ENCODE data around the gene TERC.
"Not testable (repeated sequence)": the region's sequence is repeated elsewhere in the genome, so short reads cannot be mapped to it uniquely, and the experiment has no call there.

TERC gene

GRCh38 chr3:169772305-169772896 is 7.5 kb upstream of the TERC start:
- DNase-seq (ENCODE audit: low read depth in 2 of 3, low spot score in 1 of 3), result peak in 2 of 3 donors; percentile 43 to 47

- DNase-seq (ENCODE audit: low read depth in 2 of 3, low spot score in 1 of 3), result peak; percentile 29 to 94 (median 35)
Observed at GRCh38 chr3:169771497-169772304, 6.8 kb upstream of the TERC start.

- DNase-seq (ENCODE audit: low read depth in 2 of 3, low spot score in 1 of 3), result peak; percentile 46 to 59 (median 57)
Observed at GRCh38 chr3:169769287-169770181, 4.7 kb upstream of the TERC start, which contains the start of gene ACTRT3. Gene ACTRT3 (minus strand): TSS chr3:169769561. CDS start chr3:169769520, 41 bp downstream.

DNA sequence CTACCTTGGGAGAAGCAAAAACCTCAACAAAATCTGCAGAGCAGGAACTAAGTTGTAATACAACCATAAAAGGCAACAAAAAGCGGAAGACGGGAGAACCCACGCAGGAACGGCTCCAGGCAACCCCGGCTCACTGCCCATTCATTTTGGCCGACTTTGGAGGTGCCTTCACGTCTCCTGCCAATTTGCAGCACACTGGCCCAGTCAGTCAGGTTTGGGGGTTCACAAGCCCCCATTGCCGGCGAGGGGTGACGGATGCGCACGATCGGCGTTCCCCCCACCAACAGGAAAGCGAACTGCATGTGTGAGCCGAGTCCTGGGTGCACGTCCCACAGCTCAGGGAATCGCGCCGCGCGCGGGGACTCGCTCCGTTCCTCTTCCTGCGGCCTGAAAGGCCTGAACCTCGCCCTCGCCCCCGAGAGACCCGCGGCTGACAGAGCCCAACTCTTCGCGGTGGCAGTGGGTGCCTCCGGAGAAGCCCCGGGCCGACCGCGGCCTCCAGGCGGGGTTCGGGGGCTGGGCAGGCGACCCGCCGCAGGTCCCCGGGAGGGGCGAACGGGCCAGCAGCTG is 463 bp downstream of the TERC start:
- peak; percentile 52 to 62 (median 57) for DNase-seq (ENCODE audit: low read depth in 2 of 3, low spot score in 1 of 3)

DNA sequence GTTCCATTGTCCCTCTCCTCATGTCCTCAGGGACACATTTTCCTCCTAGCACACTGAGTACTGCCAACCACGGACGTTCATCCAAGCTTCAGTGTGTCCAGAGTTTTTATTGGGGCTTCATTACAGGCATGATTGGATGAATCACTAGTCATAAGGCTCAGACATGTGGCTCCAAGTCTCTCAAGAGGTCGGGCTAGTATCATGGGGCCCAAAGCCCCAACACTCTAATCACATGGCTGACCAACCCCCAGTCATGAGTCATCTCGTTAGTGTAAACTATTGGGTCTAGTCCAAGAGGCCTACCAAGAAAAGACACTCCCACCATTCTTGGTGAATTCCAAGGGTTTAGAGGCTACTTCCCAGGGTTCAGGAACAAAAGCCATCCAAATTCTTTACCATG is 4.4 kb downstream of the TERC start:
- DNase-seq (ENCODE audit: low read depth in 2 of 3, low spot score in 1 of 3), result no peak

- no peak for DNase-seq (ENCODE audit: low read depth in 2 of 3, low spot score in 1 of 3)
Observed at GRCh38 chr3:169759256-169759655, 5.6 kb downstream of the TERC start.

- no peak for DNase-seq (ENCODE audit: low read depth in 2 of 3, low spot score in 1 of 3)
Observed at GRCh38 chr3:169758359-169758994, 6.4 kb downstream of the TERC start.

DNA sequence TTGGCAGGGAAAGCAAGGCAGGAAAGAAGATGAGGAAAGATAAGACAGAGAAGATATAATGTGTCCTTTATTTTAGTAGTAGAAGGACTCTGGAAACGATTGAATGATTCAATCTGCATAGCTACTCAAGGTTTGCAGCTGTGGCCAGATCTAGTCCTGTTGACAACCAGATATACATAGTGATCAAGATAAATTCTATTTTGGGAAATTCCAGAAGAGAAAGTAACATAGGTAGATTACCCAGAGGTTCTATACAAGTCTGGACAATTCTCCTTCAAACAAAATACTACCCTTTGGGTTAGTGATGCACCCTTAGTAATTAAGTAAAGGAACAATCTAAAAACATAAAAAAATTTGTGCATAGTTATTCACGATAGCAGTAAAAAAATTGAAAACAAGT is 9.4 kb downstream of the TERC start:
- DNase-seq (ENCODE audit: low read depth in 2 of 3, low spot score in 1 of 3), result no peak

DNA sequence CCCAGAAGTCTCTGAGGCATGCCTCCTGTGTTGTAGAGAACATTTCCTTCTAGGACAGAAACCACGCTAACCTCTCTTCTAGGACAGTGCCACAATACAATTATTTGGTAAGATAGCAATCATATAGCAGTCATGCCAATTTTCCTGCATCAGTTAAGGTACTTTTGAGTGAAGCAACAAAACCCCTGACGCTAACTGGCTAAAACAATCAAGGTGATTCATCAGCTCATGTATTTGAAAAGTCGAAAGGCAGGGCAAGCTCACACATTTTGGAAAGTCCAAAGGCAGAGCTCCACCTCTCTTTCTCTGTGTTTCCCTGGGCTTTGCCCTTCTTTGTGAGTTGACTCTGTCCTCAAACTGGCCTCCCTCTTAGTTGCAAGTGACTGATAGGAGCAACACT is 10.1 kb downstream of the TERC start:
- DNase-seq (ENCODE audit: low read depth in 2 of 3, low spot score in 1 of 3), result no peak

GRCh38 chr3:169751875-169752274 is 13.0 kb downstream of the TERC start:
- no peak for DNase-seq (ENCODE audit: low read depth in 2 of 3, low spot score in 1 of 3)

DNA sequence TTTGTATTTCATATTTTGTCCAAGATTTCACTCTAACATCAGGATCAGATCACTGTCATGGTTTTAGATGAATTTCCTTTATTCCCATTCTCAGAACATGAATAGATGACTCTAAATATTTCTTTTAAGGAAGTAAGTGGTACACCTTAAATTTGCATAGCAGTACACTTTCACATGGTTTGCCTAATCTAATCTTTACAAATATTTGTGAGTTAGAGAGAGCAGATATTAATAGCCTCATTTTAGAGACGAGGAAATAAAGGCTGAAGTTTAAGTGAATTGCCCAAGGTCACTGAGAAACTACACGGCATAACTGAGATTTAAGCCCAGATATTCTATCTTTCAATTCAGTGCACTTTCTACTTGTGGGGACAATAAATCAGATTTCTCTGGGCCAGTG is 14.2 kb downstream of the TERC start:
- no peak for DNase-seq (ENCODE audit: low read depth in 2 of 3, low spot score in 1 of 3)

DNA sequence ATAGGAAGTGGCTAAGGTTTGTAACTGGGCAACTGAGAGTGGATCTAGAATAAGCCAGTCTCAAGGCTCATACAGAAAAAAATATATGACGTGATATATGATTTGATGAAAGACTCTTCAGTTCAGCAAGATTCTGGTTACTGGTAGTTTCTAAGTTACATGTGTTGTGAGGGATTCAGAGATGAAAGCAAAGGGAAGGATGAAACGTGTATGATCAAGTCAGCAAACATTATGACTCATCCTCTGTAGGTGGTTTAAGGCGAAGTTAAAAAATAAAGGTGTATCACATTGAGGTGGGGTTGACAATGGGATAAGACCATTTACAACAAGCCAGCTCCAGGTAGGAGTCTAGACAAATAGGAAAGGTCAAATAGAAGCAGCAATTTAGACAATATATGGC is 16.2 kb downstream of the TERC start:
- no peak for DNase-seq (ENCODE audit: low read depth in 2 of 3, low spot score in 1 of 3)

DNA sequence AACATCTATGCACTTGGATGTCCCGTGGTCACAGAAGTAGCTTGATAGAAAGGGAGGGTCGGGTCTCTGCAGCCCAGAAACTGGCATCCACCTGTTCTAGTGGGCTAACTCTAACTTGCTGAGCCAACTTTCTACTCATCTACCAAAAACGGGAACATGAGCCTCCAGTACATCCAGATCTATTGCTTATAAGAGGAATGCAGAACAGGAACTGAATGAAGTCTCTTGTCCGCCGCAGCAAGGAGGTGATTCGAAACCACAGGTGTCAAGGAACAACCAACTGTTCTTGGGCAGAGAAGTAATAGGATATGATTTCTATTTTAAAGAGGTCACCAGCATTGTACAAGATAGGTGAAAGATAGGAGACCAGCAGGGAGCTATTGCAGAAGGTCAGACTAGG is 17.9 kb downstream of the TERC start:
- no peak for DNase-seq (ENCODE audit: low read depth in 2 of 3, low spot score in 1 of 3)

DNA sequence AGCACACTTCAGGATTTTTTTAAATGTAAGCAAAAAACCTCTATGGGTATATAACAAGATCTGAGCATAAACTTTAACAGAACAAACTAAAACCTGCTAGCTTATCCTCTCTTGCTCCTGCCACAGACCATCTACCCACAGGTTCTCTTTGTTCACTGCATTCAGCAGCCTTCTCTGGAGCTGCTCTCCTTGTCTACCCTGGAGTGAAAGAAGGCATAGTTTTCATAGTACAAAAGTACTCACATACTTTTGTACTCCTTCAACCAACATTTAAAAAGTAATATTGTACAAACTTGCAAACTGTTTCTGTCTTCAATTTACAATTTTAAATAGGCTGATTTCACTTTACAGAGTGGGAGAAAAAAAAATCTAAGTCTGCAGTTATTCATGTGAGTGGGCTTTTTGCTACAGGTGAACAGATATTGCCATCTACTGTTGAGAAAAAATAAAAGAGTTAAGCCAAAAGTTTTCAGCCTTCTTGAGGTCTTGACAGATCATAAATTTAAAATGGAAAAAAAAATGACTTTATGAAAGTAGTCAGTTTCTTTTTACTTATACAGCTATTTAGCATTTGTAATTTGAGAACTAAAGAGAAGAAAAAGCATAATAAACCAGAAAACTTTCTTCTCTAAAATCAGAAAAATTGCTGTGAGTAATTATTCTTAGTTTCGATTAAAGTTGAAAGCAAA is 20.4 kb downstream of the TERC start:
- DNase-seq (ENCODE audit: low read depth in 2 of 3, low spot score in 1 of 3), result no peak

DNA sequence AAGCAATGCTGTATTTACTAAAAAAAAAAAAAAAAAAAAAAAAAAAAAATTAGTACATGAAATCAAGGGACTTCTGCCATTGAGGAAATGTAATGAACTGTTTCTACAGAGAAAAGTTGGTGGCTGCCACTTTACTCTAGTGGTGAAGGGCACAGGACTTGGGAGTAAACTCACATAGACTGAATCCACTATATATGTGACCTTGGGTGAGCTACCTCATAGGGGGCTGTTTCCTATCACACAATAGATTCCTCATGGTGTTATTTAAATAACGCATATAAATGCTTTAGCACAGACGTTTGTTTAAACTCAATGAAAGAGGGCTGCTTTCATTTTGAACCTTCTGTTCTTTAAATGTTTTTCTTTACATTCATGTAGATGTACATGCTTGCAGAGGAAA is 25.8 kb downstream of the TERC start:
- no peak for DNase-seq (ENCODE audit: low read depth in 2 of 3, low spot score in 1 of 3)

- not testable (repeated sequence) for DNase-seq (ENCODE audit: low read depth in 2 of 3, low spot score in 1 of 3)
Observed at GRCh38 chr3:169731857-169732256, 33.0 kb downstream of the TERC start.

GRCh38 chr3:169722724-169723123 is 42.1 kb downstream of the TERC start:
- DNase-seq (ENCODE audit: low read depth in 2 of 3, low spot score in 1 of 3), result no peak

DNA sequence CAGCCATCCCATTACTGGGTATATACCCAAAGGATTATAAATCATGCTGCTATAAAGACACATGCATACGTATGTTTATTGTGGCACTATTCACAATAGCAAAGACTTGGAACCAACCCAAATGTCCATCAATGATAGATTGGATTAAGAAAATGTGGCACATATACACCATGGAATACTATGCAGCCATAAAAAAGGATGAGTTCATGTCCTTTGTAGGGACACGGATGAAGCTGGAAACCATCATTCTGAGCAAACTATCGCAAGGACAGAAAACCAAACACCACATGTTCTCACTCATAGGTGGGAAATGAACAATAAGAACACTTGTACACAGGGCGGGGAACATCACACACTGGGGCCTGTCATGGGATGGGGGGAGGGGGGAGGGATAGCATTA is 46.4 kb downstream of the TERC start:
- DNase-seq (ENCODE audit: low read depth in 2 of 3, low spot score in 1 of 3), result not testable (repeated sequence)
